COLO829 (cell line): Measurements from ENCODE around the gene CMTM5.
"Not testable (repeated sequence)": the region's sequence is repeated elsewhere in the genome, so short reads cannot be mapped to it uniquely, and the experiment has no call there.

Source experiments
- DNase-seq: peaks from one replicate; pipeline ENCODE4 v3.0.0; 2012; ENCODE audit warnings: low spot score

Gene CMTM5

GRCh38 chr14:23378612-23379220, 1.9 kb downstream of the CMTM5 start:
- no peak for DNase-seq

DNA sequence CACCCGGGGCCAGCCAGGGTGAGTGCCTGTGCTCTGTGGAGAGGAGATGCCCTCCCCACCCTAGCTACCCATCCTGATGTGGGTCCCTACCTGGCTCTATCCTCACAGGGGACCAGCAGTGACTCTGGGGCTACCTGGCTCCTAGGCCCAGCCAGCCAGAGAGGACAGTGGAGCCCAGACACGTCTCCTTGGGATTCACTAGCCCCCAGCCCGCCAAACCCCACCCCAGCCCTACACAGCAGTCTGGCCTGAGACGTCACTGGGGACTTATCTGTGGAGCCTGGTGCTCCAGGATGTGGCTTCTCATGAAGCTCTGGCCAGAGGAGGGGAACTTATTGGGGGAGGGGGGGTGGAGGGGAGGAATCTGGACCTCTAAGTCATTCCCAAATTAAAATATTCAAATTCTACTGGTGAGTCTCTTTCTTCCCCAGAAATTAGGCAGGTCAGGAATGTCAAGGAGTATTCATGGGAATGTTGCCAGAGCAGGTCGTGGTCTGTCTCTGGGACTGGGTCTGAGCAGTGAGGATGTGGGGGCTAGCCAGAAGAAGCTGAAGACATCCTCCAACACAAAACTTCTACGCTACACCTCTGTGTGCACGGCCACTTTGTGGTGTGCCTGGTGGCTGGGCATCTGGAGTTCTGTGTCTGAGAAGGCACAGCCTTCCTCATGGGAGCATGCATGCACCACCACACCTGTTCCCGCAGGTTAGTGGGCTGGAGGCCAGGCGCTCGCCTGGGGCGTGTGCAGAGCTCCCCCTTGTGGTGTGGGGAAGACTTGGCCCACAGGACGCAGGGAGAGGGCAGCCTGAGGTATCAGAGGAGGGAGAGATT, 2.7 kb downstream of the CMTM5 start:
- peak; percentile 45 for DNase-seq

DNA sequence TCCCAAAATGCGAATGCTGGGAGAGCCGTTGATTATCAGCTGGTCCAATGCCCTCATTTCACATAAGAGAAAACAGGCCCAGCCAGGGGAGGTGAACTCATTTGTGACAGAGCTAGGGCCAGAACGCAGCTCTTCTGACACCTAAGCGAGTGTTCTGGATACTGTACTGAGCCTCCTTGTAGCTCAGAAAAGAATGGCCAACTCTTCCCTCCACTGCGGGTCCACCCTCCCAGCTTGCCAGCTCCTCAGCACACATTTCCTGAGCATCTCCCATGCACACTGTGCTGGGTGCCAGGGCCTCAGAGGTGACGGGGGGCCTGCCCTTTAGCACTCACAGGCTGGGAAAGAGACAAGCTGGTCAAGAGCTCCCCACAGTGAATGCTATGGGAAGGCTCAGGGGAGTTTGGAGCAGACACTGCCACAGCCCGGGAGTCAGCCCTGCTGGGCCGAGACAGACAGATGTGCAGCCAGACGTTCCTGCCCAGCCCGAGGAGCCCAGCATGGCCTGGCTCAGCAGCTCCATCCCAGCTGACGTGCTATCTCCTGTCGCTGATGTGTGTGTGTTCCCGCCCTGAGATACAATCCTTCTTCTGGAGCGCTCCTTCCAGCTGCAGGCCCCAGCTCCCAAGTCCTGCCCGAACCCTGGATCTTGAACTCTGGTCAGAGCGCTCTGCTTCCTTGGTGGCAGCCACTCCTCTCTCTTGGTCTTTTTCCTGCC, 3.5 kb downstream of the CMTM5 start:
- no peak for DNase-seq

GRCh38 chr14:23380976-23381375, 4.1 kb downstream of the CMTM5 start:
- DNase-seq, result no peak

GRCh38 chr14:23381871-23382270, 5.0 kb downstream of the CMTM5 start:
- no peak for DNase-seq

- DNase-seq, result no peak
Measured at GRCh38 chr14:23382276-23382675, 5.4 kb downstream of the CMTM5 start.

DNA sequence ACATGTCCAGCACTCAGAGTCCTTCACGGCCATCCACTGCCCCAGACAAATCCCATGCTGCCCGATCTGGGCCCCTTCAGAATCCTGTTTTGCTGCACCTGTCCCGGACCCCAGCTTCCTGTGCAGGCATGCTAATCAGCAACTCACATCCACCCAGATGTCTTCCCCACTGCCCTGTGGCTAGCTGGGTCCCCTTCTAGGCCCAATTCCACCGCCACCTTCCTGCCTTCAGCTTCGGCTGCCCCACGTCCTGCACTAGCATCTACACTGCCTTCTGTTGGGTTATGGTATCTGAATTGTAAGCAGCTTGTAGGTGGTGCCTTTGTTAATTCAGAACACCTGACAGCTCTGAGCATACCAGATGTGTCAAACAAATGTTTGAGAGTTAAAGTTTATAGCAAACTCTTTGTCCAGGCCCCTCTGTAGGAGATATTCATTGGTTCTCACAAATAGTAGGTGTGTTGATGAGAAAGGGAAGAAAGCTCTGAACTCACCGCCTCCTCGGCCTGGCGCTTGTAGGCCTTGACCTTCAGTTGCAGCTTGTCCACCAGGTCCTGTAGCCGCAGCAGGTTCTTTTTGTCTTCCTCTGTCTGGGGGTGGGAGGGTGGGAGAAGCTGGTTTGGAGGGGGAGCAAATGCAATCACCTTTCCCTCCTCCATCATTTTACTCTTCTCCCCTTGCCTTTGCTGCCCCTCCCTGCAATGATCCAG, 6.0 kb downstream of the CMTM5 start:
- DNase-seq, result no peak

DNA sequence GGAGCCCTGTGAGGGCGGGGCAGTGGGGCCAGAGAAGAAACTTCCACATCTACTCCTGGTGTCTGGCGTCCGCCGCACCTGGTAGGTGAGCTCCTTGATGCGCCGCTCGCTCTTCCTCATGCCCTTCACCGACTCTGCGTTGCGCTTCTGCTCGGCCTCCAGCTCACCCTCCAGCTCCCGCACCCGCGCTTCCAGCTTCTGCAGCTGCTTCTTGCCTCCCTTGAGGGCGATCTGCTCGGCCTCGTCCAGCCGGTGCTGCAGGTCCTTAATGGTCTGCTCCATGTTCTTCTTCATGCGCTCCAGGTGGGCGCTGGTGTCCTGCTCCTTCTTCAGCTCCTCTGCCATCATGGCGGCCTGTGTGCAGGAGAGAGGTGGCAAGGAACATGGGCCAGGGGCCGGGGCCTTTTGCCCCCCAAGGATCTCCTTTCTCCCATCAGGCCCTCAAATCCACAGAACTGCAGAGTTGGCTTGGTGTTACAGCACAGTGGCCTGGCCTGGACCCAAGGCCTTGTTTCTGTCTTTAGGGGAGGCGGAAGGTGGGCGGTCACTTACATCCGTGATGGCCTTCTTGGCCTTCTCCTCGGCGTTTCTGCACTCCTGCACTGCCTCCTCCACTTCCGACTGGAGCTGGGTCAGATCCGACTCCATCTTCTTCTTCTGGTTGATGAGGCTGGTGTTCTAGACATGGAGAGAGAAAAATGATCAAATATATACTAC, 7.7 kb downstream of the CMTM5 start:
- no peak for DNase-seq

DNA sequence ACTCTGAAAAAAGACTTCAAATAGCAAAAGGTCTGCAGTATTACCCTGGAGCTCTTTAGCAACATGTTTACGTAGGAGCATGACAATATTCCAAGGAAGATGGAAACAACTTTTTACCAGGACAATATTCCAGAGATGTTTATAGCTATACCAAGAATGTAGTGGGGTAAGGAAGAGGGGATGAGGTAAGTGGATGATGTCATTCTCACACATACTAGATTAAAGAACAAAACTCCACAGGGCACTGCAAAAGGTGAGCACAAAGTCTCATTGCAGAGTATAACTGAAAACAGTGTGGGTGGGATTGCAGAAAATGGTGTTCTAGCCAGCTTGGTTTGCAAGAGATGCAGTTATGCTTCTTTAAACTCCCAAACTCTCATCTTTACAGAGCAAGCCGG, 8.4 kb downstream of the CMTM5 start:
- DNase-seq, result no peak

DNA sequence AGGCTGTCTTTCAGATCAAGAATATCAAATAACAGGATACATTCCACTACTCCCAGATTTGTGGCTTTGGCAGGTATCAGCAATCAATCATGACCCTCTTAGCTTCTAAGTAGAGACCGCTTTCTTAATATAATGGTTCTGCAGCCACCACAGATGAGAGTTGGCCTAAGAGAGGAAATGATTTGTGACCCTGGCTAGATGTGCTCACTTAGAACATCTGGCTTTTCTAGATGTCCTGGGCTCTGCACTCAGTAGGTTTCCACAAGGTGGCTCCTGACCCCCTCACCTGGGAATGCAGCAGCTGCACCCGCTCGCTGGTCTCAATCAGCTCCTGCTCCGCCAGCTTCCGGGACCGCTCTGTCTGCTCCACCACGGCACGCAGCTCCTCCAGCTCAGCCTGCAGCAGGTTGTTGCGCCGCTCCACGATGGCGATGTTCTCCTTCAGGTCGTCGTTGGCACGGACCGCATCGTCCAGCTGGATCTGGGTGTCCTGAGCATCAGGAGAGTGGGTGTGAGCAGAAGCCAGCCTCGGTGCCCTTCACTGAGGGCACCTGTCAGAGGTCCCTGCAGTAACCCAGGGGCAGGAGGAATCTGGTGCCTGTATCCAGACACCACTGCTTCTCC, 8.9 kb downstream of the CMTM5 start:
- DNase-seq, result no peak

DNA sequence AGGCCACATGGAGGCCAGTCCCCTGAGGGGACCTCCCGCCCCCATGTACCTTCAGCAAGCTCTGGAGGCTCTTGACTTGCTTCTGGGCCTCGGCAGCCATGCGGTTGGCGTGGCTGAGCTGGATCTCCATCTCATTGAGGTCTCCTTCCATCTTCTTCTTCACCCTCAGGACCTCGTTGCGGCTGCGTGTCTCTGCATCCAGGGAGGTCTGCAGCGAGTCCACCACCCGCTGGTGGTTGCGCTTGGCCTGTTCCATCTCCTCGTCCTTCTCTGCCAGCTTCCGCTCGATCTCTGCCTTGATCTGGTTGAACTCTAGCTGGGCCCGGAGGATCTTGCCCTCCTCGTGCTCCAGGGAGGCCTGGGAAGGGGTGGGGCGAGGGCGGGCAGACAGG, 9.4 kb downstream of the CMTM5 start:
- DNase-seq, result not testable (repeated sequence)

GRCh38 chr14:23386999-23387398, 10.2 kb downstream of the CMTM5 start:
- no peak for DNase-seq

- no peak for DNase-seq
Measured at GRCh38 chr14:23387916-23388882, 11.4 kb downstream of the CMTM5 start.

- DNase-seq, result no peak
Measured at GRCh38 chr14:23388996-23389395, 12.2 kb downstream of the CMTM5 start.

- DNase-seq, result no peak
Measured at GRCh38 chr14:23389396-23389795, 12.6 kb downstream of the CMTM5 start.

DNA sequence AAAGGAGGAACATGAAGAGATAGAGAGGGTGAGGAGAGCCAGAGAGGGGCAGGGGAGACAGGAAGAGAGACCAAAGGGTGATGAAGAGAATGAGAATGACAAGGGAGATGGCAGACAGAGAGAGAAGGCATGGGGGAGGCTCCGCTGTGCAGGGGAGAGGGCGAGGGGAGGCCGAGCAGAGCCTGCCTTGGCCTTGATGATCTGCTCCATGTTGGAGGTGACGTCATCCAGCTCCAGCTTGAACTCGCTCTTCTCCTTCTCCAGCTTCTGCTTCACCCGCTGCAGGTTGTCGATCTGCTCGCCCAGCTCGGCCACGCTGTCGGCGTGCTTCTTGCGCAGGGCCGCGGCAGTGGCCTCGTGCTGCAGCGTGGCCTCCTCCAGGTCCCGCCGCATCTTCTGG, 13.0 kb downstream of the CMTM5 start:
- not testable (repeated sequence) for DNase-seq

- DNase-seq, result no peak
Measured at GRCh38 chr14:23392613-23393012, 15.8 kb downstream of the CMTM5 start.

GRCh38 chr14:23396126-23396525, 19.3 kb downstream of the CMTM5 start:
- DNase-seq, result no peak

DNA sequence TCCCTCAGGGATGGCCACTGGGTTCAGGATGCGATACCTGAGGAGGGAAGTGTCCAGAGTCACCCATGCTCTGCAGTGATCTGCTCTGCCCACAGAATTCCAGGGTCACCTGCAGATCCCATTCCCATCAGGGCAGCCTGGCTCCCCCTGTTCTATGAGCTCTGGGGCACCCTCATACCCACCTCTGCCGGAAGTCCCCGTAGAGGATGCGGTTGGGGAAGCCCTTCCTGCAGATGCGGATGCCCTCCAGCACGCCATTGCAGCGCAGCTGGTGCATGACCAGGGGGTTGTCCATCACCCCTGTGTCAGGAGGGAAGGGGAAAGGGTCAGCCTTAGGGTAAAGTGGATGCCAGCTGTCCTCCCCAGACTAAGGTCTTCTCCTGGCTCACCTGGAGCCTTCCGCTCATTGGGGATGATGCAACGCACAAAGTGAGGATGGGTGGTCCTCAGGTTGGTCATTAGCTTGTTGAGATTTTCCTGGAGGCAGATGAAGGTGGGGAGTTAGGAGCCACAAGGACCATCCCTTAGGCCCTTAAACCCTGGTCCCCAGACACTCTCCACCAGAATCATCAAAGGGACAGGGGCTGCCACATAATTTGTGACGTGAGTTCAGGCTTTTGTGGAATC, 20.0 kb downstream of the CMTM5 start:
- no peak for DNase-seq

- no peak for DNase-seq
Measured at GRCh38 chr14:23398348-23398747, 21.5 kb downstream of the CMTM5 start.
